ENCODE data around the gene STX17.
A peak's percentile ranks its signal among the peaks of the same experiment; 100 is the strongest.

The STX17 gene

GRCh38 chr9:99929652-99930051 lies 23.2 kb downstream of the STX17 start:
- Mint-ChIP-seq H3K4me1 (peaks cover 15% of the 10 kb centered on the region), H3K27ac (no peak overlapping the region), H3K36me3 (peaks cover 71% of the 10 kb centered on the region), H3K27me3 (no peaks in the 10 kb centered on the region), H3K4me3 (no peak overlapping the region), H3K9me3 (peaks cover 4% of the 10 kb centered on the region)
- ATAC-seq = no peak

GRCh38 chr9:99931155-99931840 lies 24.8 kb downstream of the STX17 start:
- no peak for ATAC-seq
- Mint-ChIP-seq H3K4me3 (no peak overlapping the region), H3K36me3 (peaks cover 65% of the 10 kb centered on the region)

GRCh38 chr9:99936947-99937587 lies 30.6 kb downstream of the STX17 start:
- Mint-ChIP-seq H3K27ac (no peak overlapping the region), H3K27me3 (no peaks in the 10 kb centered on the region), H3K4me3 (no peak overlapping the region), H3K4me1 (peaks cover 13% of the 10 kb centered on the region), H3K9me3 (peaks cover 14% of the 10 kb centered on the region), H3K36me3 (peaks cover 63% of the 10 kb centered on the region)
- ATAC-seq = no peak

More at GRCh38 chr9:99931155-99931840, 24.8 kb downstream of the STX17 start:
- Mint-ChIP-seq H3K4me1 (peaks cover 15% of the 10 kb centered on the region), H3K27me3 (no peaks in the 10 kb centered on the region), H3K27ac (no peak overlapping the region), H3K9me3 (peaks cover 3% of the 10 kb centered on the region)

GRCh38 chr9:99947395-99947794 lies 40.9 kb downstream of the STX17 start:
- Mint-ChIP-seq H3K27ac (no peak overlapping the region), H3K4me3 (no peak overlapping the region), H3K4me1 (peaks cover 9% of the 10 kb centered on the region), H3K9me3 (no peaks in the 10 kb centered on the region), H3K27me3 (no peaks in the 10 kb centered on the region), H3K36me3 (peaks cover 44% of the 10 kb centered on the region)
- no peak for ATAC-seq

- no peaks in the 10 kb centered on the region for H3K9me3 Mint-ChIP-seq
- no peak overlapping the region for H3K4me3 Mint-ChIP-seq
- peaks cover 9% of the 10 kb centered on the region for H3K4me1 Mint-ChIP-seq
- H3K27ac Mint-ChIP-seq = no peak overlapping the region
- ATAC-seq = no peak
- no peaks in the 10 kb centered on the region for H3K27me3 Mint-ChIP-seq
- H3K36me3 Mint-ChIP-seq = peaks cover 41% of the 10 kb centered on the region
Measured at GRCh38 chr9:99948482-99948881, 42.0 kb downstream of the STX17 start.

GRCh38 chr9:99948896-99949295 lies 42.4 kb downstream of the STX17 start:
- H3K4me3 Mint-ChIP-seq = no peak overlapping the region
- ATAC-seq = no peak

GRCh38 chr9:99953861-99954507 lies 47.5 kb downstream of the STX17 start:
- no peak for ATAC-seq
- Mint-ChIP-seq H3K27ac (peak overlapping the region; percentile 32), H3K36me3 (peaks cover 48% of the 10 kb centered on the region), H3K9me3 (no peaks in the 10 kb centered on the region), H3K4me3 (no peak overlapping the region), H3K4me1 (peaks cover 5% of the 10 kb centered on the region), H3K27me3 (no peaks in the 10 kb centered on the region)

More at GRCh38 chr9:99948896-99949295, 42.4 kb downstream of the STX17 start:
- Mint-ChIP-seq H3K27ac (no peak overlapping the region), H3K27me3 (no peaks in the 10 kb centered on the region), H3K36me3 (peaks cover 41% of the 10 kb centered on the region), H3K9me3 (no peaks in the 10 kb centered on the region), H3K4me1 (peaks cover 12% of the 10 kb centered on the region)

GRCh38 chr9:99954819-99955218 lies 48.4 kb downstream of the STX17 start:
- H3K9me3 Mint-ChIP-seq = no peaks in the 10 kb centered on the region
- ATAC-seq = no peak
- H3K4me1 Mint-ChIP-seq = peaks cover 5% of the 10 kb centered on the region
- H3K4me3 Mint-ChIP-seq = no peak overlapping the region
- H3K36me3 Mint-ChIP-seq = peaks cover 50% of the 10 kb centered on the region
- no peaks in the 10 kb centered on the region for H3K27me3 Mint-ChIP-seq
- peak overlapping the region; percentile 32 for H3K27ac Mint-ChIP-seq

- Mint-ChIP-seq H3K4me1 (peaks cover 5% of the 10 kb centered on the region), H3K36me3 (peaks cover 50% of the 10 kb centered on the region), H3K9me3 (no peaks in the 10 kb centered on the region), H3K27me3 (no peaks in the 10 kb centered on the region), H3K27ac (no peak overlapping the region), H3K4me3 (no peak overlapping the region)
- no peak for ATAC-seq
Measured at GRCh38 chr9:99955606-99956005, 49.2 kb downstream of the STX17 start.

GRCh38 chr9:99962680-99963261 lies 56.3 kb downstream of the STX17 start:
- no peaks in the 10 kb centered on the region for H3K9me3 Mint-ChIP-seq
- no peaks in the 10 kb centered on the region for H3K4me1 Mint-ChIP-seq
- ATAC-seq = no peak
- H3K27ac Mint-ChIP-seq = no peak overlapping the region
- no peaks in the 10 kb centered on the region for H3K27me3 Mint-ChIP-seq
- peaks cover 56% of the 10 kb centered on the region for H3K36me3 Mint-ChIP-seq
- H3K4me3 Mint-ChIP-seq = no peak overlapping the region

GRCh38 chr9:99964336-99964735 lies 57.9 kb downstream of the STX17 start:
- no peak overlapping the region for H3K4me3 Mint-ChIP-seq
- H3K27me3 Mint-ChIP-seq = no peaks in the 10 kb centered on the region
- H3K9me3 Mint-ChIP-seq = no peaks in the 10 kb centered on the region
- H3K36me3 Mint-ChIP-seq = peaks cover 52% of the 10 kb centered on the region
- no peaks in the 10 kb centered on the region for H3K4me1 Mint-ChIP-seq
- H3K27ac Mint-ChIP-seq = no peak overlapping the region
- ATAC-seq = no peak

GRCh38 chr9:99966001-99966400 lies 59.5 kb downstream of the STX17 start:
- no peak overlapping the region for H3K27ac Mint-ChIP-seq
- H3K27me3 Mint-ChIP-seq = no peaks in the 10 kb centered on the region
- H3K9me3 Mint-ChIP-seq = no peaks in the 10 kb centered on the region
- peaks cover 52% of the 10 kb centered on the region for H3K36me3 Mint-ChIP-seq
- ATAC-seq = no peak
- no peak overlapping the region for H3K4me3 Mint-ChIP-seq
- H3K4me1 Mint-ChIP-seq = no peaks in the 10 kb centered on the region

GRCh38 chr9:99966716-99967115 lies 60.3 kb downstream of the STX17 start:
- H3K27me3 Mint-ChIP-seq = no peaks in the 10 kb centered on the region
- no peaks in the 10 kb centered on the region for H3K4me1 Mint-ChIP-seq
- H3K27ac Mint-ChIP-seq = no peak overlapping the region
- no peak overlapping the region for H3K4me3 Mint-ChIP-seq
- ATAC-seq = no peak
- H3K9me3 Mint-ChIP-seq = no peaks in the 10 kb centered on the region
- peaks cover 45% of the 10 kb centered on the region for H3K36me3 Mint-ChIP-seq

GRCh38 chr9:99967457-99967856 lies 61.0 kb downstream of the STX17 start:
- Mint-ChIP-seq H3K9me3 (no peaks in the 10 kb centered on the region), H3K36me3 (peaks cover 41% of the 10 kb centered on the region), H3K4me3 (no peak overlapping the region), H3K27me3 (no peaks in the 10 kb centered on the region), H3K27ac (no peak overlapping the region), H3K4me1 (no peaks in the 10 kb centered on the region)
- ATAC-seq = no peak

- Mint-ChIP-seq H3K27me3 (no peaks in the 10 kb centered on the region), H3K36me3 (peaks cover 42% of the 10 kb centered on the region), H3K27ac (no peak overlapping the region), H3K4me1 (no peaks in the 10 kb centered on the region), H3K4me3 (no peak overlapping the region), H3K9me3 (no peaks in the 10 kb centered on the region)
- ATAC-seq = no peak
Measured at GRCh38 chr9:99970481-99970880, 64.0 kb downstream of the STX17 start.
